T follicular helper cell (primary cell): ENCODE data around the gene SPAG16.
"Not testable (repeated sequence)": the region's sequence is repeated elsewhere in the genome, so short reads cannot be mapped to it uniquely, and the experiment has no call there.

Experiments used
- DNase-seq: peaks from one replicate; pipeline ENCODE4 v3.0.0-alpha.2; 2020; ENCODE audit warnings: low read depth

Gene SPAG16

GRCh38 chr2:213834331-213834730 lies 550.1 kb downstream of the SPAG16 start:
- DNase-seq: no peak

GRCh38 chr2:213834746-213835145 lies 550.5 kb downstream of the SPAG16 start:
- DNase-seq: no peak

DNA sequence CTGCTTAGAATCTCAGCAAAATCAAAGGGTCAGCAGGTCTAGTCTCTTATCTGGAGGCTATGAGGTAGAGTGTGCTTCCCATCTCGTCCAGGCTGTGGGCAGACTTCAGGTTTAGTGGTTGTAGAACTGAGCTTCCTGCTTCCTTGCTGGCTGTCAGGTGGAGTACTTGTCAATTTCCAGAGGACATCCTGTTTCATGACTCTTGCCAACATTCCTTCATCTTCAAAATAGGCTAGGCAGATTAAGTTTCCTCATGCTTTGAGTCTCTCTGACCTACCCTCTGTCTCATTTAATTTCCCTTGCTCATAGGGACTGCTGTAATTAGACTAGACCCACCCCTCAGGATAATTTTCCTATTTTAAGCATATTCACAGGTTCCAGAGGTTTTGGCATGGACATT lies 562.6 kb downstream of the SPAG16 start:
- no peak for DNase-seq

DNA sequence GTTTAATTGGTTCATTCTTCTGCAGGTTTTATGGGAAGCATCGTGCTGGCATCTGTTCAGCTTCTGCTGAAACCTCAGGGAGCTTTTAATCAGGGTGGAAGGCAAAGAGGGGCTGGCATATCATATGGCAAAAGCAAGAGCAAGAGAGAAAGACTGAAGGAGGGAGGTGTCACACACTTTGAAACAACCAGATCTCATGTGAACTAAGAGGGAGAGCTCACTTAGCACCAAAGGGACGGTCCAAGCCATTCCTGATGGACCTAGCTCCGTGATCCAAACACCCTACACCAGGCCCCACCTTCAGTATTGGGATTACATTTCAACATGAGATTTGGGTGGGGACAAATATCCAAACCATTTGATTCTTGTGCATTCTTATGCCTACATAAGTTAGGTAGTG lies 563.1 kb downstream of the SPAG16 start:
- no peak for DNase-seq

DNA sequence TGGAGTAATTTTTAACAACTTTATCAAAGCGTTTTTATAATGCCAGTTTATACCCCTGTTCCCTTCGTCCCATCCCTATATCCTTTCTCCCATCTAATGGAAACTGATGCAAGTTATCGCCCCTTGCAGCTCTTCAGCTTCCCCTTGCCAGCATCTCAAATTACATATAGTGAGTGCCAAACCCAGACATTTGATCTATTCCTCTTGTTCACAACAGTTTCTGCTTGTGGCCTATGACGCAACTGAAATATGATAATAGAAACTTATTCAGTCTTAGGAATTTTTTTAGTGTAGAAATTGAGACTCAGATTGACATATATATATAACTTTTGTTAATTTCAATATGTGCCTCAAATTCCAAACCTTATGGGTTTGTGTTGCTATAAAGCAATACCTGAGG lies 564.4 kb downstream of the SPAG16 start:
- DNase-seq: no peak

- no peak for DNase-seq
Observed at GRCh38 chr2:213861638-213862037, 577.4 kb downstream of the SPAG16 start.

GRCh38 chr2:213862407-213863076 lies 578.3 kb downstream of the SPAG16 start:
- DNase-seq: no peak

- no peak for DNase-seq
Observed at GRCh38 chr2:213863541-213863940, 579.3 kb downstream of the SPAG16 start.

- no peak for DNase-seq
Observed at GRCh38 chr2:213868526-213868925, 584.3 kb downstream of the SPAG16 start.

DNA sequence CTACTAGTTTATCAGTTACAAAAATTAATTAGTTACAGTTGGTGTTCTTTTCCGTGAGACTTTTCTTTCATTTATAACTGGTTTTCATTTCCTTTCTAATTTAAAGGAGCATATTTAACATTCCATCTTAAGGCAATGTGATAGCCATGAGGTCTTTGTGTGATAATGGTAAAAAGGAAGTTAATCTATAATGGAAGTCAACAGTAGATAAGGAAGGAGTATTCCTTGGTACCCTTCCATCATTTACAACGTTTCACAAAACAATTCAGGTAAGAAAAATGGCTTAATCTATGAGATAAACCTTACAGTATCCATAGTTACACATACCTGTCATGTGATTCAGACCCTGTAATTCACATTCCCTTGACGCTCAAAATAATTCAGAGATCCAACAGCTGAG lies 601.2 kb downstream of the SPAG16 start:
- no peak for DNase-seq

DNA sequence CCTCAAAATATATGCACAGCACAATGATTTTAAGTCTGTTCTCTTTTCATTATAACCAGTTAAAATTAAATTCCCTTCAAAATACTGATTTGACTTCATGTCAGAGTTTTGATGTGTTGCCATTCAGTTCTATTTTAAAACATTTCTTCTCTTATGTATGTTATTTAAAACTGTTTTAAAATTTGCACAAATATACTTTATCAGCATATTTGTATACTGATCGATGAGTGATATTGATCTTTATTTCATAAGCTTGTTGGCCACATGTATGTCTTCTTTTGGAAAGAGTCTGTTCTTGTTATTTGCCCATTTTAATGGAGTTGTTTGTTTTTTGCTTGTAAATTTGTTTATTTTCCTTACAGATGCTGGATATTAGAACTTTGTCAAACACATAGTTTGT lies 630.2 kb downstream of the SPAG16 start:
- DNase-seq: no peak

DNA sequence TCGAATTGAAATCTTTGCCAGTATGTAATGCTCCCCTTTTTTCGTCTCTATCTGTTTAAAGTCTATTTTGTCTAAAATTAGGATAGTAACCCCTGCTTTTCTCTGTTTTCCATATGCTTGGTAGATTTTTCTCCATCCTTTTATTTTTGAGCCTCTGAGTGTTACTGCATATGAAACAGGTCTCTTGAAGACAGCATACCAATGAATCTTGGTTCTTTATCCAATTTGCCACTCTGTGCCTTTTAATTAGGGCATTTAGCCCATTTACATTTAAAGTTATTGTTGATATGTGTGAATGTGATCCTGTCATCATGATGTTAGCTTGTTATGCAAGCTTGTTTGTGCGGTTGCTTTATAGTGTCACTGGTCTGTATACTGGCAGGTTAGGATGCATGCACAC lies 635.8 kb downstream of the SPAG16 start:
- DNase-seq: no peak

DNA sequence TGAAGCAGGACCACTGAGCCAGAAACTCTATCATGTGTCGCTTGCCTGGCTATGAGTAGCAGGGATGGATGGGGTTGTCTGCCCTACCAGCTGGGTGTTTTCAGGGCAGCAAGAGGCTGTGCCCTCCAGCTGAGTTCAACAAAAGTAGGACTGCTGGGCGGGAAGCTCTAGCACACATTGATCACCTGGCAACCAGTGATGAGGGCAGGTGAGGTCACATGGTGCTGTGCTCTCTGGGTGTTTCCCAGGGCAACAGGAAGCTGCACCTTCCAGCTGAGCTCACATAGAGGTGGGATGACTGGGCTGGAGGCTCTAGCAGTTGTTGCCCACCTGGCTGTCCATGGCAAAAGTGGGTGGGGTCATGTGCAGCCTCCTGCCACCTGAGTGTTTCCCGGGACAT lies 639.3 kb downstream of the SPAG16 start:
- DNase-seq: no peak

GRCh38 chr2:213934560-213934959 lies 650.3 kb downstream of the SPAG16 start:
- no peak for DNase-seq

DNA sequence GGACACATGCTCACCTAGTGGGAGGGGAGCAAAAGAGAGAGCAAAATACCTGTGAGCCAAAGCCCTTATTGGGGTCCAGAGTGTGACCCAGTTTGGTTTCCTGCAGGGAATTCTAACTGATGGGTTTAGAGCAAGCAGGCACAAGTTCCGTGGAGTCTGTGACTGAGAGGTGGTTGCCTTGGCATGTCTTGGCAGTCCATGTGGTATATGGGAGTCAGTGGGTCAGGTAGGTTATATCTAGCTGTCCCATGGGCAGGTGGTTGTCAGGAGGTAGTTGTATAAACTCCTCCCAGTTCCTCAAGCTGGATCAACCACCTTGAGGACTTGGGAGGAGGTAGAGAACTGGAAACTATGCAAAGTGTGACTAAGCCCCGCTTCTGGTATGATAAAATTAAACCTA lies 673.8 kb downstream of the SPAG16 start:
- no peak for DNase-seq

DNA sequence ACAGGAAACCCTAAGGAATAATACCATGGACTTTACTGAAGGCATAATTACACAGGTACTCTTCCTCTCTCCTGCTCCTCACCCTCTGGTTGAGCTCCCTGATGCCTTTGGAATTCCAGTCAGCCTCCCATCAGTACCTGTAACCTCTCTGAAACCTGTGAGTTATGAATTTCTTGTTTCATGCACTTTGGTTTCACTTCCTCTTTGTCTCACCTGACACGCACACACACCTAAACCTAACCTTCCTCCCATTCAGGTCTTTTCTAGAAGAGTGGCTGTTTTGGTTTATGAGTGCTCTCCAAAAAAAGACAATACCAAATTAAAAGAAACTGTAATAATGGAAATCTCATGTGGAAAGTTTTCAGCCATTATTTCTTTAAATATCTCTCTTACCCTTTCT lies 675.3 kb downstream of the SPAG16 start:
- no peak for DNase-seq

DNA sequence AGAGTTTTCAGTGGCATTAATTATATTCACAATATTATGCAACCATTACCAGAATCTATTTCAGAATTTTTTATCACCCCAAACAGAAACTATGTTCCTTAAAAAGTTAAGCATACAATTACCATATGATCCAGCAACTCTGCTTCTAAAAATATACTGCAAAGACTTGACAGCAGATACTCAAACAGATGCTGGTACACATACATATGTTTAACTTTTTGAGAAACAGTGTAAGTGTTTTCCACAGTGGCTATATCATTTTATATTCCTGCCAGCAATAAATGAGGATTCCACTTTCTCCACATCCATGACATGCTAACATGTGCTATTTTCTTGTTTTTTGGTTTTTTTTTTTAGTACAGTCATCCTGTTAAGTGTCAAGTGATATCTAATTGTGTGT lies 687.3 kb downstream of the SPAG16 start:
- DNase-seq: no peak

DNA sequence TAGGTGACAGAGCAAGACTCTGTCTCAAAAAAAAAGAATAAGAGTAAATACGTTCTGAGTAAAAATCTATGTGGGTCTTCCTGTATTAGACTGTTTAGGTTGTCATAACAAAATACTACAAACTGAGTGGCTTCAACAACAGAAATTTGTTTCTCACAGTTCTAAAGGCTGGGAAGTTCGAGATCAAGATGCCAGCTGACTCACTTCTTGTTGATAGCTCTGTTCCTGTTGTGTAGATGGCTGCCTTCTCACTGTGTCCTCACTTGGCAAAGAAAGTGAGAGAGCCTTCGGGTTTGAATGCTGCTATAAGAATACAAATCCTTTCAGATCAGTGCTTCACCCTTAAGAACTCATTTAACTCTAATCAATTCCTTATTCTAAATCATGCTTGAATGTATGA lies 696.6 kb downstream of the SPAG16 start:
- no peak for DNase-seq

GRCh38 chr2:213989207-213989606 lies 704.9 kb downstream of the SPAG16 start:
- DNase-seq: no peak

GRCh38 chr2:213991453-213992108 lies 707.3 kb downstream of the SPAG16 start:
- DNase-seq: no peak

DNA sequence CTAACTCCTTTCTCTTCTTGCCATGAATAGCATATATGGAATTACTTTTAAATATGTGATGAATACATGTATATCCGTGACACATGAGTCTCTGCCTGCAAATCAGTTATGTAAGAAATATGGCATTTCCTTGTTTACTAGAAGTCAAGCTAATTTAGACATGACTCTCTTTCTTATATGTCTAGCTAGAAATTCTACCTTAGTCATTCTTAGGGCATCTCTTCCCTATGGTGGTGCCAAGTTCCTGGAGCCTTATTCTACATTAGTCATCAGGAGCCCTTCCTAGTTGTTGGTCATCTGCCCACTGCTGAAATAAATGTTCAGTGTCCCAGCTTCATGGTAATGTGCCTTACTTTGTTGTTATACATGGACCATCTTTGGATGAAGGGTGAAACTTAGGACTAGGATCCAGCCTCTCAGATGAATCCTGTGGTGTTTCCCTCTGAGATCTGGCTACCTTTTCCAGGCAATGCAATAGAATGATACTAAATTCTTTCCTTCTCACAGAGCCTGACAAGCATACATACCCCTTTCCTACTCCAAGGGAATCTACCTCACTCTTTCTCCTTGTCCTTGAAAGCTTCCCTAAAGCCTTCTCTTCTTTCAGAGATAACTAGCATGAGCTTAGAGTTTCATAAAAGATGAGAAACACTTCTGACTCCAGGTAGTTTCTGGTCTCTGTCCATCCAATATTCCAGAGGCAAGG lies 711.3 kb downstream of the SPAG16 start:
- no peak for DNase-seq

GRCh38 chr2:213998976-213999375 lies 714.7 kb downstream of the SPAG16 start:
- DNase-seq: not testable (repeated sequence)

GRCh38 chr2:214004463-214004862 lies 720.2 kb downstream of the SPAG16 start:
- DNase-seq: no peak
